ENCODE data around the gene TTPAL. TPM values are rescaled to one million over a fixed set of nuclear protein-coding genes. Genes with fewer than 3 reads are reported as not detected.

Gene TTPAL
- polyA plus RNA-seq, 1 of the 3 experiments (the other 2 are of a cell fraction) = 5.7 TPM

DNA sequence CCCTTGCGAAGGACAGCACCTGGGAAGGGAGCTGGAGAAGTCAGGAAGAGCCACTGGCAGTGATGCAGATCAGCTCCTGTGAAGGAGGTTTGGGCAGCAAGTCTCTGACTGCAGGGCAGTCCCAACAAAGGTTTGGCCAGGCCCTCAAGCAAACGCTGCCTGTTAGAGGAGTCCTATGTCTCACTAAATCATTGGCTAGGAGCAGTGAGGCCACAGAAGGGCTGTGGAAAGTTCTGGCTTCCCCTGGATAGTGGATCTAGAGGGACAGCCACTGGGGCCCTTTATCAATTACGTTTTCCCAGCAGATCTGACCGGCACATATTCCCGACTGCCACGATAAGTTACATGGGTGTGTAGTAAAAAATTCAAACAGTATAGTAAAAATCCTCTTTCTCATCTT is 2.5 kb downstream of the TTPAL start (continued):
- TF ChIP-seq, protein P1, sequence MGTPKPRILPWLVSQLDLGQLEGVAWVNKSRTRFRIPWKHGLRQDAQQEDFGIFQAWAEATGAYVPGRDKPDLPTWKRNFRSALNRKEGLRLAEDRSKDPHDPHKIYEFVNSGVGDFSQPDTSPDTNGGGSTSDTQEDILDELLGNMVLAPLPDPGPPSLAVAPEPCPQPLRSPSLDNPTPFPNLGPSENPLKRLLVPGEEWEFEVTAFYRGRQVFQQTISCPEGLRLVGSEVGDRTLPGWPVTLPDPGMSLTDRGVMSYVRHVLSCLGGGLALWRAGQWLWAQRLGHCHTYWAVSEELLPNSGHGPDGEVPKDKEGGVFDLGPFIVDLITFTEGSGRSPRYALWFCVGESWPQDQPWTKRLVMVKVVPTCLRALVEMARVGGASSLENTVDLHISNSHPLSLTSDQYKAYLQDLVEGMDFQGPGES (IDR thresholded peaks at IDR 0.05; ENCODE audit: low read depth, low read length) = no peak

DNA sequence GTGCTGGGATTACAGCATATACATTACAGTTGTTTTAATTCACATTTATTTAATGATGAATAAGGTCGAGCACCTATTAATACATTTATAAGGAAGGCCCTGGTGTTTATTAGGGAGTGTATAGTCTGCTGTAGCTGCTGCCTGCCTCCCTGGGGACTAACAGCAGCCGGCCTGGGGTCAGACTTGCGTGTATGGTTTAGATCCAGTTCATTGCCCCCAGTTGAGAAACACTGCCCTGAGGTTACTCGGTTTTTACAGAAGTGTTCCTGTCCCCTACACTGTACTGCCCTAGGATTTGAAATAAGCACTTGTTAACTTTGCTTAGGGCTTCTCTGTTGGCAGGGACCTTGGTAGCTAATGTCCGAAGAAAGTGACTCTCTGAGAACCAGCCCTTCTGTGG is 4.0 kb downstream of the TTPAL start:
- POLR2A ChIA-PET = no interaction called here
- CTCF ChIA-PET = interaction anchor here (0.8 to 1.6 kb wide), 5 partner anchors 8 to 204 kb away, joined by 3 to 8 read pairs (median 3); no protein-coding TSS in a partner anchor
- H3K27ac ChIP-seq (ENCODE audit: low read depth in 2 of 2, low read length in 1 of 2) = no peak overlapping the region

DNA sequence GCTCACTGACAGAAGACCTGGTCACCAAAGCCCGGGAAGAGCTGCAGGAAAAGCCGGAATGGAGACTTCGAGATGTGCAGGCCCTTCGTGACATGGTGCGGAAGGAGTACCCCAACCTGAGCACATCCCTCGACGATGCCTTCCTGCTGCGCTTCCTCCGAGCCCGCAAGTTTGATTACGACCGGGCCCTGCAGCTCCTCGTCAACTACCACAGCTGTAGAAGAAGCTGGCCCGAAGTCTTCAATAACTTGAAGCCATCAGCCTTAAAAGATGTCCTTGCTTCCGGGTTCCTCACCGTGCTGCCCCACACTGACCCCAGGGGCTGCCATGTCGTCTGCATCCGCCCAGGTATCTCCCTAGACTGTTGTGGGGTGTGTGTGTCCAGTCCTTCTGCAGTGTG is 4.4 kb downstream of the TTPAL start:
- Histone ChIP-seq H3K27ac (ENCODE audit: low read depth in 2 of 2, low read length in 1 of 2) (no peak overlapping the region), H4K20me1 (ENCODE audit: insufficient read depth) (no peaks in the 10 kb centered on the region), H3K79me2 (ENCODE audit: insufficient read depth) (peaks cover 29% of the 10 kb centered on the region; the same call in 1 of the 2 replicates), H3K27me3 (ENCODE audit: insufficient read depth) (no peaks in the 10 kb centered on the region), H3K9ac (no peak overlapping the region), H3K4me3 (ENCODE audit: low read depth in 2 of 2, low read length in 1 of 2) (no peak overlapping the region), H3K9me3 (no peaks in the 10 kb centered on the region), H3K4me1 (ENCODE audit: control insufficient read depth in 1 of 2, insufficient read depth in 2 of 2, low read depth in 1 of 2, low read length in 1 of 2) (peaks cover 0 to 14% of the 10 kb centered on the region in 2 experiments; a peak in 2 of 4 replicates), H3K36me3 (replicated peaks in 1 of 2; ENCODE audit: control insufficient read depth in 1 of 2, insufficient read depth in 2 of 2, low read length in 1 of 2) (peaks cover 8 to 32% of the 10 kb centered on the region in 2 experiments), H2AFZ (ENCODE audit: low read depth) (no peak overlapping the region), H3K9me2 (no peaks in the 10 kb centered on the region), H3F3A (replicated peaks; ENCODE audit: insufficient read depth) (peaks cover 6% of the 10 kb centered on the region), H3K4me2 (no peak overlapping the region)
- 92% methylated on average over 15 of the region's 18 CpGs for WGBS (ENCODE audit: low lambda C conversion rate)
- ChIA-PET CTCF (interaction anchor here (0.8 to 1.6 kb wide), 4 partner anchors 9 to 203 kb away, joined by 3 to 8 read pairs (median 4); no protein-coding TSS in a partner anchor), POLR2A (no interaction called here)
- DNase-seq = no peak
- TF ChIP-seq JUND (IDR thresholded peaks at IDR 0.05) = no peak
- TF ChIP-seq RFX5 (IDR thresholded peaks at IDR 0.05; ENCODE audit: low read length) = no peak
- no peak for TF ChIP-seq TCF12 (IDR thresholded peaks at IDR 0.05)
- no peak for TF ChIP-seq RCOR1 (IDR thresholded peaks at IDR 0.05; ENCODE audit: low read length)
- no peak for TF ChIP-seq MXI1 (IDR thresholded peaks at IDR 0.05; ENCODE audit: low read depth, low read length)
- TF ChIP-seq EZH2phosphoT487 (IDR thresholded peaks at IDR 0.05; ENCODE audit: borderline replicate concordance, low read depth) = no peak
- TF ChIP-seq, protein P2, sequence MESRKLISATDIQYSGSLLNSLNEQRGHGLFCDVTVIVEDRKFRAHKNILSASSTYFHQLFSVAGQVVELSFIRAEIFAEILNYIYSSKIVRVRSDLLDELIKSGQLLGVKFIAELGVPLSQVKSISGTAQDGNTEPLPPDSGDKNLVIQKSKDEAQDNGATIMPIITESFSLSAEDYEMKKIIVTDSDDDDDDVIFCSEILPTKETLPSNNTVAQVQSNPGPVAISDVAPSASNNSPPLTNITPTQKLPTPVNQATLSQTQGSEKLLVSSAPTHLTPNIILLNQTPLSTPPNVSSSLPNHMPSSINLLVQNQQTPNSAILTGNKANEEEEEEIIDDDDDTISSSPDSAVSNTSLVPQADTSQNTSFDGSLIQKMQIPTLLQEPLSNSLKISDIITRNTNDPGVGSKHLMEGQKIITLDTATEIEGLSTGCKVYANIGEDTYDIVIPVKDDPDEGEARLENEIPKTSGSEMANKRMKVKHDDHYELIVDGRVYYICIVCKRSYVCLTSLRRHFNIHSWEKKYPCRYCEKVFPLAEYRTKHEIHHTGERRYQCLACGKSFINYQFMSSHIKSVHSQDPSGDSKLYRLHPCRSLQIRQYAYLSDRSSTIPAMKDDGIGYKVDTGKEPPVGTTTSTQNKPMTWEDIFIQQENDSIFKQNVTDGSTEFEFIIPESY (IDR thresholded peaks at IDR 0.05; ENCODE audit: borderline replicate concordance, low read depth) = no peak
- TF ChIP-seq NRF1 (IDR thresholded peaks at IDR 0.05; ENCODE audit: low read depth, low read length) = no peak
- TF ChIP-seq TEAD4 (IDR thresholded peaks at IDR 0.05; ENCODE audit: borderline replicate concordance, insufficient read depth) = no peak
- TF ChIP-seq ELF1 (IDR thresholded peaks at IDR 0.05) = no peak
- TF ChIP-seq, protein P3, sequence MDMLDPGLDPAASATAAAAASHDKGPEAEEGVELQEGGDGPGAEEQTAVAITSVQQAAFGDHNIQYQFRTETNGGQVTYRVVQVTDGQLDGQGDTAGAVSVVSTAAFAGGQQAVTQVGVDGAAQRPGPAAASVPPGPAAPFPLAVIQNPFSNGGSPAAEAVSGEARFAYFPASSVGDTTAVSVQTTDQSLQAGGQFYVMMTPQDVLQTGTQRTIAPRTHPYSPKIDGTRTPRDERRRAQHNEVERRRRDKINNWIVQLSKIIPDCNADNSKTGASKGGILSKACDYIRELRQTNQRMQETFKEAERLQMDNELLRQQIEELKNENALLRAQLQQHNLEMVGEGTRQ (IDR thresholded peaks at IDR 0.05; ENCODE audit: borderline replicate concordance, low read depth, low read length) = no peak
- no peak for TF ChIP-seq SMC3 (IDR thresholded peaks at IDR 0.05; ENCODE audit: low read depth, low read length)
- TF ChIP-seq, protein P4, sequence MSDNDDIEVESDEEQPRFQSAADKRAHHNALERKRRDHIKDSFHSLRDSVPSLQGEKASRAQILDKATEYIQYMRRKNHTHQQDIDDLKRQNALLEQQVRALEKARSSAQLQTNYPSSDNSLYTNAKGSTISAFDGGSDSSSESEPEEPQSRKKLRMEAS (IDR thresholded peaks at IDR 0.05; ENCODE audit: low read depth) = no peak
- TF ChIP-seq, protein P5, sequence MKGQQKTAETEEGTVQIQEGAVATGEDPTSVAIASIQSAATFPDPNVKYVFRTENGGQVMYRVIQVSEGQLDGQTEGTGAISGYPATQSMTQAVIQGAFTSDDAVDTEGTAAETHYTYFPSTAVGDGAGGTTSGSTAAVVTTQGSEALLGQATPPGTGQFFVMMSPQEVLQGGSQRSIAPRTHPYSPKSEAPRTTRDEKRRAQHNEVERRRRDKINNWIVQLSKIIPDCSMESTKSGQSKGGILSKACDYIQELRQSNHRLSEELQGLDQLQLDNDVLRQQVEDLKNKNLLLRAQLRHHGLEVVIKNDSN (IDR thresholded peaks at IDR 0.05; ENCODE audit: borderline replicate concordance, low read depth) = no peak

More for the DNA sequence above, 4.0 kb downstream of the TTPAL start:
- Histone ChIP-seq H3K9ac (no peak overlapping the region), H2AFZ (ENCODE audit: low read depth) (no peak overlapping the region), H3K36me3 (replicated peaks in 1 of 2; ENCODE audit: control insufficient read depth in 1 of 2, insufficient read depth in 2 of 2, low read length in 1 of 2) (peaks cover 8 to 30% of the 10 kb centered on the region in 2 experiments), H3K27me3 (ENCODE audit: insufficient read depth) (no peaks in the 10 kb centered on the region), H3K4me2 (no peak overlapping the region), H3K79me2 (ENCODE audit: insufficient read depth) (peaks cover 29% of the 10 kb centered on the region; the same call in 1 of the 2 replicates), H4K20me1 (ENCODE audit: insufficient read depth) (no peaks in the 10 kb centered on the region), H3K9me2 (no peaks in the 10 kb centered on the region), H3F3A (replicated peaks; ENCODE audit: insufficient read depth) (peaks cover 6% of the 10 kb centered on the region), H3K4me3 (ENCODE audit: low read depth in 2 of 2, low read length in 1 of 2) (no peak overlapping the region), H3K4me1 (ENCODE audit: control insufficient read depth in 1 of 2, insufficient read depth in 2 of 2, low read depth in 1 of 2, low read length in 1 of 2) (peaks cover 0 to 16% of the 10 kb centered on the region in 2 experiments; a peak in 2 of 4 replicates), H3K9me3 (no peaks in the 10 kb centered on the region)
- WGBS (ENCODE audit: low lambda C conversion rate) = 86% methylated on average over 5 of the region's 5 CpGs
- DNase-seq = no peak
- TF ChIP-seq RXRA (IDR thresholded peaks at IDR 0.05; ENCODE audit: borderline replicate concordance, low read depth) (no peak), SMC3 (IDR thresholded peaks at IDR 0.05; ENCODE audit: low read depth, low read length) (no peak), TCF12 (IDR thresholded peaks at IDR 0.05) (no peak)
- TF ChIP-seq, protein P5 (IDR thresholded peaks at IDR 0.05; ENCODE audit: borderline replicate concordance, low read depth) = no peak
